Upper lobe of left lung (tissue), 6 donors: ENCODE results near the gene PPHLN1. TPM values are rescaled to one million over a fixed set of nuclear protein-coding genes. Genes with fewer than 3 reads are reported as not detected.
"Not testable (repeated sequence)": the region's sequence is repeated elsewhere in the genome, so short reads cannot be mapped to it uniquely, and the experiment has no call there.

Experiments
- ATAC-seq, 2 donors: fragments of 200-7000 bp; cut with Tn5 transposase; one replicate each; pipeline ENCODE4 v1.9.1; 2022; ENCODE audit warnings: mild to moderate bottlenecking in 2 of 2, moderate library complexity in 2 of 2; ENCODE audit not compliant: low FRiP score in 2 of 2
- DNase-seq, 2 donors: peaks; one replicate each; pipeline ENCODE4 v3.0.0-alpha.2; 2019 to 2020
- H3K27ac ChIP-seq, 4 donors: fragments of 200-600 bp; sonication (generic); one replicate each; pipeline ENCODE4 v1.5.1; 2016 to 2019
- H3K27me3 ChIP-seq, 4 donors: fragments of 200-600 bp; sonication (generic); one replicate each; pipeline ENCODE4 v1.5.1; 2017 to 2019
- H3K36me3 ChIP-seq, 4 donors: fragments of 200-600 bp; sonication (generic); one replicate each; pipeline ENCODE4 v1.5.1; 2016 to 2019
- H3K4me1 ChIP-seq, 4 donors: fragments of 200-600 bp; sonication (generic); one replicate each; pipeline ENCODE4 v1.5.1; 2018 to 2019
- H3K4me3 ChIP-seq, 4 donors: fragments of 200-600 bp; sonication (generic); one replicate each; pipeline ENCODE4 v1.5.1; 2017 to 2019; ENCODE audit warnings: mild to moderate bottlenecking in 2 of 4, moderate library complexity in 1 of 4
- H3K9me3 ChIP-seq, 4 donors: fragments of 200-600 bp; sonication (generic); one replicate each; pipeline ENCODE4 v1.5.1; 2018 to 2019
- EP300 ChIP-seq, 4 donors: sonication (generic); formaldehyde crosslinking; IDR thresholded peaks; one replicate each; pipeline ENCODE4 v1.5.1; 2017; ENCODE audit warnings: antibody characterized with exemption in 4 of 4, control low read depth in 2 of 4
- POLR2A ChIP-seq, 4 donors: fragments of 450-650 bp; IDR thresholded peaks; one replicate each; pipeline ENCODE4 v1.5.1; 2016 to 2017; ENCODE audit warnings: antibody characterized with exemption in 4 of 4, mild to moderate bottlenecking in 2 of 4
- POLR2AphosphoS5 ChIP-seq, 2 donors: sonication (generic); formaldehyde crosslinking; IDR thresholded peaks; one replicate each; pipeline ENCODE4 v1.5.1; 2017; ENCODE audit warnings: antibody characterized with exemption in 2 of 2
- WGBS, 2 donors: methylation state at CpG; one replicate each; pipeline ENCODE4 v1.1.5; 2017 to 2018; 5-methylcytosine and 5-hydroxymethylcytosine counted together
- total RNA-seq, 6 donors: library from RNA; depleted of rRNA in 4 of 6; stranded (reverse); fragments of >200 nt in 4 of 6; gene quantifications; one replicate each; pipeline versions ENCODE4 v1.1.0 to v1.2.1, GENCODE V29; 2016 to 2021
- TF ChIP-seq, protein P1 (sequence below), 6 experiments: fragments of 450-650 bp in 4 of 6; fragments of 200-600 bp in 2 of 6; sonication (generic) in 2 of 6; IDR thresholded peaks; one replicate each; pipeline ENCODE4 v1.5.1; 2016 to 2019; ENCODE audit warnings: antibody characterized with exemption in 6 of 6
- donor health status: DM: no; HTN: no; CAD: no; lungs with moderate emphysema.
- donor health status: DM: no; HTN: yes; CAD: no; lungs with severe emphysema.

PPHLN1 gene
- total RNA-seq, 6 donors from 2014 or later = 24.5 to 69.1 (median 46.7) TPM

- no peak for DNase-seq
- Histone ChIP-seq H3K4me1 (peaks cover 2 to 15% (median 6%) of the 10 kb centered on the region in 4 donors), H3K36me3 (peaks cover 0 to 18% (median under 1%) of the 10 kb centered on the region in 4 donors), H3K9me3 (no peaks in the 10 kb centered on the region), H3K27ac (no peak overlapping the region), H3K4me3 (no peak overlapping the region), H3K27me3 (no peaks in the 10 kb centered on the region)
- TF ChIP-seq POLR2A (IDR thresholded peaks at IDR 0.05) (no peak), EP300 (IDR thresholded peaks at IDR 0.05) (no peak), POLR2AphosphoS5 (IDR thresholded peaks at IDR 0.05) (no peak)
- TF ChIP-seq, protein P1, sequence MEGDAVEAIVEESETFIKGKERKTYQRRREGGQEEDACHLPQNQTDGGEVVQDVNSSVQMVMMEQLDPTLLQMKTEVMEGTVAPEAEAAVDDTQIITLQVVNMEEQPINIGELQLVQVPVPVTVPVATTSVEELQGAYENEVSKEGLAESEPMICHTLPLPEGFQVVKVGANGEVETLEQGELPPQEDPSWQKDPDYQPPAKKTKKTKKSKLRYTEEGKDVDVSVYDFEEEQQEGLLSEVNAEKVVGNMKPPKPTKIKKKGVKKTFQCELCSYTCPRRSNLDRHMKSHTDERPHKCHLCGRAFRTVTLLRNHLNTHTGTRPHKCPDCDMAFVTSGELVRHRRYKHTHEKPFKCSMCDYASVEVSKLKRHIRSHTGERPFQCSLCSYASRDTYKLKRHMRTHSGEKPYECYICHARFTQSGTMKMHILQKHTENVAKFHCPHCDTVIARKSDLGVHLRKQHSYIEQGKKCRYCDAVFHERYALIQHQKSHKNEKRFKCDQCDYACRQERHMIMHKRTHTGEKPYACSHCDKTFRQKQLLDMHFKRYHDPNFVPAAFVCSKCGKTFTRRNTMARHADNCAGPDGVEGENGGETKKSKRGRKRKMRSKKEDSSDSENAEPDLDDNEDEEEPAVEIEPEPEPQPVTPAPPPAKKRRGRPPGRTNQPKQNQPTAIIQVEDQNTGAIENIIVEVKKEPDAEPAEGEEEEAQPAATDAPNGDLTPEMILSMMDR (IDR thresholded peaks at IDR 0.05) = no peak
- WGBS, 2 donors = 97 to 98% methylated on average over 1 of the region's 1 CpG
- no peak for ATAC-seq
Observed at GRCh38 chr12:42380733-42381132, 54.8 kb downstream of the PPHLN1 start.

DNA sequence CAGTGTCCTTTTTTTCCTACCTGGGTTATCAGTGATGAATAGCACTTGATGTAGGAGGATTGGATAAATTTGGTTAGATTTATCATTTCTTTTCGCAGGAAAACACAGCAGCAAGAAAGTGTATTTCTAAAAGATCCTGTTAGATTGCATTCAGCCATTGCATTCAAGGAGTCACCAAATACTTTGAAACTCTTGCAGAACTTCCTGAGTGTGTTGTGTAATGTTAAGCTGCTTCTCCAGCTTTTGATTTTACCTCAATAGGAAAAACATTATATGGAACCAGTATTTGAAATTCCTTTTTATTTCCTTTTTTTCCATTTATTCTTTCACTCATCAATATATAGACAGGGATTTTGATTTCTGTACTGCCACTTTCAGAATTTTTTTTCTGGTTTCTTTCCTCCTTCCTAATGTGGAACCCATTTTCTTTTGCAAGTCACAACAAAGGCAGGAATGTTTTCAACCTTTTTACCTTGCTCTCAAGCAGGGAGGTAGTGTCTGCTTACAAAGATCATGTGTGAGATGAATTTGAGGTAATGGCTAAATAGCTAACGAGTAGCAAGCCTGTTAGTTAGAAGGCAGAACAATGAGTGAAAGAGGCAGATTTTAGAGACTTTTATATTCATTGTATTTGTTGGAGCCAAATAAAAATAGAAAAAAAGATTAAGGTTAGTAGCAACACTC lies 56.2 kb downstream of the PPHLN1 start:
- Histone ChIP-seq H3K9me3 (no peaks in the 10 kb centered on the region), H3K27ac (peak overlapping the region in 1 of 4 donors; percentile 7), H3K27me3 (no peaks in the 10 kb centered on the region), H3K36me3 (peaks cover 0 to 4% (median 0%) of the 10 kb centered on the region in 4 donors), H3K4me1 (peaks cover 2 to 15% (median 6%) of the 10 kb centered on the region in 4 donors), H3K4me3 (no peak overlapping the region)
- 68 to 69% methylated on average over 2 of the region's 2 CpGs for WGBS, 2 donors
- TF ChIP-seq POLR2AphosphoS5 (IDR thresholded peaks at IDR 0.05) = no peak
- TF ChIP-seq, protein P1 (IDR thresholded peaks at IDR 0.05) = no peak
- no peak for TF ChIP-seq EP300 (IDR thresholded peaks at IDR 0.05)
- DNase-seq (no peak), ATAC-seq (no peak)

GRCh38 chr12:42385326-42385841 lies 59.4 kb downstream of the PPHLN1 start:
- WGBS, 2 donors = 73 to 89% methylated on average over 3 of the region's 3 CpGs
- no peaks in the 10 kb centered on the region for H3K9me3 ChIP-seq
- peaks cover 0 to 23% (median 15%) of the 10 kb centered on the region in 4 donors for H3K36me3 ChIP-seq
- ATAC-seq (no peak), DNase-seq (no peak)
- H3K27ac ChIP-seq = no peak overlapping the region
- H3K4me1 ChIP-seq = peaks cover 2 to 15% (median 6%) of the 10 kb centered on the region in 4 donors
- TF ChIP-seq EP300 (IDR thresholded peaks at IDR 0.05) = no peak
- TF ChIP-seq, protein P1 (IDR thresholded peaks at IDR 0.05) = no peak
- TF ChIP-seq POLR2A (IDR thresholded peaks at IDR 0.05) = no peak
- no peak for TF ChIP-seq POLR2AphosphoS5 (IDR thresholded peaks at IDR 0.05)
- no peak overlapping the region for H3K4me3 ChIP-seq
- no peaks in the 10 kb centered on the region for H3K27me3 ChIP-seq

DNA sequence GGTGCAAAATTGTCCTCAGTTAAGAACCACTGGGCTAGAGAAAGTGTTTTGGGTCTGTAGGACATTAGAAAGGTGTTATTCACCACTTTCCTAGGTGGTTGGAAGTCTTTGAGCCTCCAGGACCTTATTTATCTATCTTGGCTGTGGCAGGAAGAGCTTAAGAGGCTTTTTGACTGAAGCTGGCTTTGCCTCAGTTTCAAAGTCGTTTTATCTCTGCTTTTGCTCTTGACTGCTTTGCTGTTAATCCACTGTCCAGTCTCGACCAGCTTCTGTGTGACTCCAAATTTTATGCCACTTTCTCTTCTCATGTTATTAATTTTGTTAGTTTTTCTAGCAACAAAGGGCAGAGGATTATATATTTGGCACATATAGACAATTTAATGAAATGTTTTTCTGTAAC lies 60.3 kb downstream of the PPHLN1 start:
- Histone ChIP-seq H3K4me3 (no peak overlapping the region), H3K27ac (no peak overlapping the region), H3K27me3 (no peaks in the 10 kb centered on the region), H3K9me3 (no peaks in the 10 kb centered on the region), H3K4me1 (peaks cover 2 to 13% (median 6%) of the 10 kb centered on the region in 4 donors), H3K36me3 (peaks cover 0 to 28% (median 17%) of the 10 kb centered on the region in 4 donors)
- TF ChIP-seq POLR2A (IDR thresholded peaks at IDR 0.05) (no peak), EP300 (IDR thresholded peaks at IDR 0.05) (no peak)
- TF ChIP-seq, protein P1 (IDR thresholded peaks at IDR 0.05) = no peak
- DNase-seq (no peak), ATAC-seq (no peak)
- 78 to 80% methylated on average over 2 of the region's 2 CpGs for WGBS, 2 donors

DNA sequence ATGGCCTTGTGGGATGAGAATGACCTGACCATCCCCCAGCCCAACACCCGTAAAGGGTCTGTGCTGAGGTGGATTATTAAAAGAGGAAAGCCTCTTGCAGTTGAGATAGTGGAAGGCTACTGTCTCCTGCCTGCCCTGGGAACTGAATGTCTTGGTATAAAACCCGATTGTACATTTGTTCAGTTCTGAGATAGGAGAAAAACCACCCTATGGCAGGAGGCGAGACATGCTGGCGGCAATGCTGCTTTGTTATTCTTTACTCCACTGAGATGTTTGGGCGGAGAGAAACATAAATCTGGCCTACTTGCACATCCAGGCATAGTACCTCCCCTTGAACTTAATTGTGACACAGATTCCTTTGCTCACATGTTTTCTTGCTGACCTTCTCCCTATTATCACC lies 62.1 kb downstream of the PPHLN1 start:
- peaks cover 0 to 29% (median 18%) of the 10 kb centered on the region in 4 donors for H3K36me3 ChIP-seq
- 95 to 97% methylated on average over 5 of the region's 5 CpGs for WGBS, 2 donors
- H3K4me1 ChIP-seq, DNase-seq, ATAC-seq, H3K27me3 ChIP-seq, H3K4me3 ChIP-seq, H3K9me3 ChIP-seq, H3K27ac ChIP-seq: not testable (repeated sequence)
